GM18867 (cell line): ENCODE data around the gene ZNF23.
"Not testable (repeated sequence)": the region's sequence is repeated elsewhere in the genome, so short reads cannot be mapped to it uniquely, and the experiment has no call there.

ENCODE experiments used
- ATAC-seq: cut with Tn5 transposase; IDR thresholded peaks from one replicate; pipeline ENCODE4 v1.9.1; 2021; ENCODE audit warnings: mild to moderate bottlenecking, moderate library complexity; ENCODE audit not compliant: unreplicated experiment

Gene ZNF23

DNA sequence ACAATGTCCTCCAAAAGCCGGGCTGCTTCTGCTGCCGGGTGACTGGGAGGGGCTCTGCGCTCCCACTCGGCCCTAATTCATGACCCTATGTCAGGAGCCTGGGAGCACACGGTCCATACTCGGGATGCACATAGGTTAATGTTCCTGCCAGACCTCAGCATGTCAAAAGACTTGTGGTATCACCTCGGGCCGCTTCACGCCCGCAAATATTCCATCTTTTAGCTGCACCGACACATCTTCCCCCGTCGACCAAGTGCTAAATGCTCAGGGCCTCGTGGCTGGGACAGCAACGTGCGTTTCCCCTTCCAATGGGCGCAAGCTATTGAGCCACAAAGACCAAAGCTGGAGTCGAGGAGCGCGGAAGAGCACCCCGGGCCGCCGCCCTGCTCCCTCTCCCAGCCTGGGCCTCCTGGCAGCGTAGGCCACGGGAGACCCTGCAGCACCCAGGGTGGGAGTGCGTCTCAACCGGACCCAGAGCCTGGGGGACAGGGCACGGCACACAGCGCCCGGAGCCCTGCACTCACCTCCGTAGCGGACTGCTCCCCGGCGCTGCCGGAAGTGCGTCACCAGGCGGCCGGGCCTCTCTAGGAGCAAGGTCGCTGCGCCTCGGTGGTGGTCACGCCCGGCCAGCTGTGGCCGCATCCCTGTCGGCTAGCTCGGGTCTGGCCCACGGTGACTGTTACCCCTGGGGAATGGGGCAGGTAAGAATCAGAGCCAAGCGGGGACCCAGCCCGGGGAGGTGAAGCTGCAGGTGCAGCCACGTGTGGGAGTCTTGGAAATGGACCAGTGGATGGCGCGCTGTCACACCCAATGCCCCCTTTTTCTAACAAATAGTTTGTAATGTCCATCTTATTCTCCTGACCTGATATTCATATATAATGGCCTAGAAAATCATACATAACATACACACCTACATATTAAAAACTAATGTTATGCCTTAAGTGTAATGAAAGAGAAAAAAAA, at the start of gene ZNF23:
Gene ZNF23, minus strand, starts transcription at position 562 of the 963 bp plus-strand sequence. CDS start 5,451 bp downstream, outside the sequence.
- peak; percentile 99 for ATAC-seq

DNA sequence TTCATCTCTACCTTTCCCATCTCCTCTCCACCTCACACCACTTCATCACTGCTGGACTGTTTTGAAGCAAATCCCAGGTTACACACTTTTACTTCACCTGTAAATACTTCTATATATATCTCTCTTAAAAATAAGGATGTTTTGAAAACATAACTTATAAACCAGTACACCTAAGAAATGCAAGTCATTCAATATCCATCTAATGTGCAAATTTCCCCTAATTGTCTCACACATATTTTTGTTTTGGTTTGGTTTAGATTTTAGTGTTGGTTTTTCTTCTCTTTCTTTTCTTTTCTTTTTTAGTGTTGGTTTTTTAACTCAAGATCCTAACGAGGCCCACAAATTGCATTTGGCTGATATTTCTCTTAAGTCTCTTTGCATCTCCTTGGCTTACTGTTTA, 45.0 kb upstream of the ZNF23 start:
- no peak for ATAC-seq

DNA sequence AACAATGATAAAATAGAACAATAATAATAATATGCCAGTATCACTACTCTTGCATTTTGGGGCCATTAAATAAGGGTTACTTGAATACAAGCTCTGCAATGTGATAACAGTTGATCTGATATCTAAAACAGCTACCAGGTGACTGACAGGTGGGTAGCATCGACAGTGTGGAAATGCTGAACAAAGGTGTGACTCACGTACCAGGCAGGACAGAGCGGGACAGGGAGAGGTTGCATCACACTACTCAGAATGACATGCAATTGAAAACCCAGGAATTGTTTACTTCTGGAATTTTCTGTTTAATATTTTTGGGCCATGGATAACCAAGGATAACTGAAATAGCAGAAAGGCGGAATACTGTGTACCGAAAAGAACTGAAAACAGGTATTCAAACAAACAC, 42.9 kb upstream of the ZNF23 start:
- ATAC-seq: no peak

DNA sequence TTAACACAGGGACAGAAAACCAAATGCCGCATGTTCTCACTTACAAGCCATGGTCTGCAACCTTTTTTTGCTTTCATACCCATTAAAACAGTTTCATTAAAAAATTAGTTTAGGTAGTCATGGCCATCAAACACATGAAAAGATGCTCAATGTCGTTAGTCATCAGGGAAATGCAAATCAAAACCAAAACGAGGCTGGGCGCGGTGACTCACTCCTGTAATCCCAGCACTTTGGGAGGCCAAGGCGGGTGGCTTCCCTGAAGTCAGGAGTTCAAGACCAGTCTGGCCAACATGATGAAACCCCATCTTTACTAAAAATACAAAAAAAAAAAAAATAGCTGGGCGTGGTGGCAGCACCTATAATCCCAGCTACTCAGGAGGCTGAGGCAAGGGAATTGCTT, 42.0 kb upstream of the ZNF23 start:
- ATAC-seq: not testable (repeated sequence)

DNA sequence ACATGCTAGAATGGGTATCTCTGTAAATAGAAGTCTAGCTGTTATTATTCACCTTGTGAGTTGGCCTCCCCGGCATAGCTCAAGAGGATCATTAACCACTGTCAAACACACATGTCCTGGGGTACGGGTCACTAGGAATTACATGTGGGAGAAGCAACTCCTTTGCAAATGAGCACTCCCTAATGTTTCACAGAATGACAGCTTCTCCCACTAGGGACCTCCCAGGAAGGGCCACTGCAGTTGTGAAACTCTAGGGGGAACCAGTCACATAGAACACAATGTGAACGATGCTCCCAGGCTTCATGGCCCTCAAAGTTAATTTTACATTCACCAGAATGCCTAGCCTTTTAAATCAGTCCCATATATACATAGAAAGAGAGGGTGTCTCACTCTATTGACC, 39.5 kb upstream of the ZNF23 start:
- ATAC-seq: no peak

DNA sequence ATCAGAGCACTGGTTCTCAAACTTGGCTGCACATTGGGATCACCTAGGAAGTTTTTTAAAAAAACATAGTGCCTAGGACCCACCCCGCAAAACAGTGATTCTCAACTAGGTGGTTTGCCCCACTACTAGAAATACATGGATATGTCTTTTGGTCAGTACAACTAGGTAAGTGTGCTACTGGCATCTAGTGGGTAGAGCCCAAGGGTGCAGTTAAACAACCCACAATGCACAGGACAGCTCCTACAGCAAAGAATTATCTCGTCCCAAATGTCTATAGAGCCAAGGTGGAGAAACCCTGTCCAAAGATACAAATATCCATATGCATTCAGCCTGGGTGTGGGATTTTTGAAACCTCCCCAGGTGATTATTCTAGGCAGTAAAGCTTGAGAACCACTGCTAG, 38.9 kb upstream of the ZNF23 start:
- no peak for ATAC-seq

DNA sequence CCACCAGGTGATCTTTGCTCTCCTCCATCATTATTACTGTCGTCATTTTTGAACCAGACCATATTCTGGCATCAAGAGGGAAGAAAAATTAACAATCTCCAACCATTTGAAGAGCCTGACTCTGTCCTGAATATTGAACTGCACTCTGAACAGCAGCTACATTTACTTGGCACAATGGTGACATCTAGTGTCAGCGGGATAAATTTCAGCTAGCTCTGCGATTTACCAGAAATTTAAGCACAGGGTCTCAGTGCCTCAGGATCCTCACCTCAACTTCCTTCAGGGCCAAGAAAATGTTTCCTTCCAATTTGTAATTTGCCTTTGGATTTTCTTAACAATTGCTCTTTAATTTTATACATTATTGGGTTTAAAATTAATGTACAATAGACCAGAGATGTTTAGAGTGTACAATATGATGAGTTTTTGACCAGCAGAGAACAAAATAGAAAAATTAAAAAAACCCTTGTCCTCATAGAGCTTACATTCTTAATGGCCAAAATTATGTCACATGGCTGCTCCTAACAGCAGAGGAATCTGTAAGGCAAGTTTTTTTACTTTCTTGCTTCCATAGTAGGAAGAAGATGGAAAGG, 37.8 kb upstream of the ZNF23 start:
- no peak for ATAC-seq

DNA sequence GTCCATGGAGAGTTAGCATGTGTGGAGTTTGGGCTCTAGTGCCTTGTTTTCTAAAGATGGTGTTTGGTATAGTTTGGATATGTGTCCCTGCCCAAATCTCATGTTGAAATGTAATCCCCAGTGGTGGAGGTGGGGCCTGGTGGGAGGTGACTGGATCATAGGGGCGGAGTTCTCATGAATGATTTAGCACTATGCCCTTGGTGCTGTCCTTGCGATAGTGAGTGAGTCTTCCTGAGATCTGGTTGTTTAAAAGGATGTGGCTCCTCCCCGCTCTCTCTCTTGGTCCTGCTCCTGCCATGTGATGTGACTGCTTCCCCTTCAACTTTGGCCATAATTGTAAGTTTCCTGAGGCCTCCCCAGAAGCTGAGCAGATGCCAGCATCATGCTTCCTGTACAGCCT, 36.0 kb upstream of the ZNF23 start:
- ATAC-seq: no peak

DNA sequence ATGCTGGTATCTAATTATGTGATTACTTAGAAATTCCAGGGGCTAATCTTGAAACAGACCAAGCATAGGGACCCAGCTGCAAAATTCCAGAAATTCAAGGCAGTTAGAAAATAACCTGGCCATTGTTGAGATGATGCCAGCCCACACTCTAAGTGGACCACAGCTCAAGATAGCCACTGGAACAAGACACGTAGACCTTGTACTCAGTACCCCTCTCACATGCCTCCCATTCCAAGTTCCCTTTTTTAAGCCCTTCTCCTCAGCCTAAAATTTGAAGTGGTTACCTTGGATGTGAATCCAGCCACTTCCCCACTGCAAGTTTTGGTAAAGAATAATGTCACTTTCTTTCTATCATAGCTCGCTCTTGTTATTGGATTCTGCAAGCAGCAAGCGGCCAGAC, 31.2 kb upstream of the ZNF23 start:
- no peak for ATAC-seq

DNA sequence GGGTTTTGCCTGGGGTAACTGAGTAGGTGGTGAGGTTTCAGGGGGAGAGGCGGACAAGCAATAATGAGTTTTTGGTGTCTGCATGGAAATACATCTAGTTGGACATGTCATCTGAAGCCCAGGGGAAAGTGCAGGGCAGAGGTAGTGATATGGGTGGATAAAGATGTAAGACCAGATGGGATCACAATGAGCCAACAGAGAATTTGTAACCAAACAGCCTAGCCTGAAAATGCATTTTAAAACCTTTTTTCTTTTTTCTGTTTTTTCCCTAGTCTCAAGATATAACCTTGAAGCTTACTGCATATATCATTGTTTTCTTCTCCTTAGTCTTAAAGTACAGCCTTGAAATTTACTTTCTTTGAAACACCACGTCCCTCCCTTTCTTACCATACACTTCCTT, 30.7 kb upstream of the ZNF23 start:
- ATAC-seq: no peak

DNA sequence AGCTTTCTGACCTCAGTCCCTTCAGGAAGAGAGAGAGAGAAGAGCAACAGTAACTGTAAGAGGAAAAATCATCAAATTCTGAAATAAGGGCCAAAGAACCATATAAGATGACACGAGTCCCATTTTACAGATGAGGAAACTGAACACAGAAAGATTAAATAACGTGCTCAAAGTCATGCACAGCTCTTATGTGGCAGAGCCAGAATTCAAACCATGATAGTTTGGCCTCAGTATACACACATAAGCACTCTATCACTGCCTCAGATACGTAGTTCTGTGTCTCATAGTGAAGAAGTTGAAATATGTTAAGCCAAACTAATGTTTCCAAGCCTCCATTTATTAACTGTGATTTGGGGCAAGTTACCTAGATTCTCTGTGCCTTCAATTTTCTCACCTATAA, 29.0 kb upstream of the ZNF23 start:
- ATAC-seq: no peak

DNA sequence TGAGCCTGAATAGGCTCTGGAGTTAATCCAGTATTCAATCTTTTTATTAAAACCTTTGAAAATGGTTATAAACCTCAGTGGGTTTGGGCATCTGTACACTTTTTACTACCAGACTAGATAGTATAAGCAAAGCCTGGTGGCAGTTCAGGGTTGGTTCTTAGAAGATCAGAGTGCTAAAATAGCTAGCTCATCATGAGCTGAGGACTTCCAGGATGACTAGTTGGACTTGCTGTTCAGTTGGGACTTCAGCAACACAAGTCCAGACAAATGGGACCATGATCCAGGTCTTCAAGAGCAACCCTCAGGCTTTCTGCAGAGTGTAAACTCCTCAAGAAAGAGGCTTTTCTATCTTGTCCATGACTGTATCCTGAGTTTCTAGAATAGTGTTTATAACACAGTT, 28.3 kb upstream of the ZNF23 start:
- ATAC-seq: no peak

DNA sequence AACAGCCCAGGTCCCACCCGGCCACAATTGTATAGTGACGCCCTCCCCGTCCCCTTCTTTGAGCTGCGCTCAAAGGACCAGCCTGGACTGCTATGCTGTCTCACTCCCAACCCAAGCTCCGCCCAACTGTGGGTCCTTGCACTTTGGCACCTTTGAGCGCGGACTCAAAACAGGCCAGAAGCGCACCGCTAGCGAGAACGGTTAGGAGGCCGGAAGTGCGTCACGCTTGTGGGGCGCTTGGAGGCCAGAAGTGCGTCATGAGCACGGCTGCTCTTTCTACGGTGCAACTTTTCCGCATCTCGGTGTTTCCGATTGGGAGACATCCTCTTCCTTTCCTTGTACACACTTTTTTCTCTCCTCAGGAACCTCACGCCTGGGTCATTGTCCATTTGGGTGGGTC, 27.1 kb upstream of the ZNF23 start, which contains the start of gene ZNF19:
Gene ZNF19, minus strand, starts transcription at position 203 of the 400 bp plus-strand sequence. CDS start 7,210 bp downstream, outside the sequence.
- no peak for ATAC-seq

DNA sequence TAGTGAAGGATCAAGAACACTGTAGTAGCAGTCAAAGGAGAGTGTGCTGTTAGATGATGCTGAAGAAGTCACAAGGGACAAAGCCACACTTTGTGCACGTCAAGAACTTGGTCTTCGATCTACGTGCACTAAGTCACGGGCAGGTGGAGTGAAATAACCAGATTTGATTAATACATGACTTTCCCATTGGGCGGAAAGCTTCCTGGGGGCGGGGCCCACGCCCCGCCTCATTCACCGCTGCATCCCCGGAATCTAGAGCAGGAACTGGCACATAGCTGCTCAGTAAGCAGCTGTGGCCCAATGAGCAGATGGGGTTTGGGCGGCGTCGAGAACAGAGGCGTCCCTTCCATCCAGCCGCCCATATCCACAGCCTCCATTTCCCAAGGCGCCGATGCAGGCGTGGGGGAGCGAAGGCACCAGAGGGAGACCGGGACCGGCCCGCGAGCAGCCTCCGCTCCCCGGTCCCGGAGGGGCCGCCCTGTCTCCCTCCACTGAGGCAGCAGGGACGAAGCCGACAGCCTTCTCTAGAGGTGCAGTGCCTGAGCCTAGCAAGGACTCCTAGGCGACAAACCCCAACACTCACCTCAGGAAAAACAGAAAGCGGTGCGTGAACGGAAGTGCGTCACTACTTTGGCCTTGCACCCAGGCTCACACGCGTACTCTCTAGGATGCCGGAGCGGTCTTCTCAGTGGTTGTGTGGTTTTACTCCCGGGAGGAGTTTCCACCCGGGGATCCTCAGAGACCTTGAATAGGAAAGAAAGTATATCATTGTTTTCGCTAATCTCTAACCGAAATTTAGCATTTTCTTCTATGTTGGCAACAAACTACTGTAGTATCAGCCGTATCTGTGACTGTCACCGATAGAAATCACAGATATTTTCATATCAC, 22.2 kb upstream of the ZNF23 start:
- ATAC-seq: peak; percentile 88

DNA sequence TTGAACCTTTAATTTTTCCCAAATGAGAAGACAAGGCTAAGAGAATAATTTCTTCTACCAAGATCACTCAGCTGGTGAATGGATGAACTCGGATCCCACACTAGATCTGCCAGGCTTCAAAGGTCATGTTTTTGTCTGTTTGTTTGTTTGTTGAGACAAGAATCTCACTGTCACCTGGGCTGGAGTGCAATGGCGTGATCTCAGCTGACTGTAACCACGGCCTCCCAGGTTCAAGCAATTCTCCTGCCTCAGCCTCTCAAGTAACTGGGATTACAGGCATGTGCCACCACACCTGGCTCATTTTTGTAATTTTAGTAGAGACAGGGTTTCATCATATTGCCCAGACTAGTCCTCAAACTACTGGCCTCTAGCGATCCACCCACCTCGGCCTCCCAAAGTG, 20.5 kb upstream of the ZNF23 start:
- no peak for ATAC-seq

DNA sequence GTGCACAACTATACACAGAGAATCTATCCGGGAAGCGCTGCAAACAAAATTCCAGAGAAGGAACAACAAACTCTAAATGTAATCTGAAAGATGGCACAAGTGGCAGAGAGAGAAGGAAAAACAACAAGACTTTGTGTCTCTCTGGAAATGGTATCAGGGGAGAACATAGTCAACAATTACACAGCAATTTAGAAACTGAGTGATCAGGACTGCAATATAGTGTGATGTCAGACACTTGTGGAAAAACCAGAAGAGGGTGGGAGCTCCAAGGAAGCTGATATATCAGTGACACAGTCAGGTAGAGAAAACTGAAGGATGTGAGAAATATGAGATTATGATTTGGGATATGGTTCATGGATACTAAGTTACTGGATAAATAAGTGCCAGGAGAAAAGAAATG, 18.9 kb upstream of the ZNF23 start:
- no peak for ATAC-seq

DNA sequence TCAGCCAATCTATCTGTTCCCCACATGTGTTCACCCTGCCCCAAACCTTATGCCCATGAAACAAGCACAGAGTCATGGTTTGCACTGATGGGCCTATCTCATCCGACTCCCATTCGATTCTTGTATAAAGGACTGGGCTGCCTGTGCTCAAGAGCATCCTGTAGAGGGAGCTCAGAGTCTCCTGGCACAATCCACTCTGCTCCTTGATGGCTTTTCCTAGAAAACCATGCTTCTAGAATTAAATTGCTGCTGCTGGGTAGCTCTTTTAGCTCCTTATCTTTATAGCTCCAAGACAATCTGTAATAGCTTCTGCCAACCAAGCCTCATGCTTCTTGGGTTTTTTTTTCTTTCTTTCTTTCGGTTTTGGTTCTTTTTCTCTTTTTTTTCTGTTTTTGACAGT, 17.4 kb upstream of the ZNF23 start:
- ATAC-seq: no peak

DNA sequence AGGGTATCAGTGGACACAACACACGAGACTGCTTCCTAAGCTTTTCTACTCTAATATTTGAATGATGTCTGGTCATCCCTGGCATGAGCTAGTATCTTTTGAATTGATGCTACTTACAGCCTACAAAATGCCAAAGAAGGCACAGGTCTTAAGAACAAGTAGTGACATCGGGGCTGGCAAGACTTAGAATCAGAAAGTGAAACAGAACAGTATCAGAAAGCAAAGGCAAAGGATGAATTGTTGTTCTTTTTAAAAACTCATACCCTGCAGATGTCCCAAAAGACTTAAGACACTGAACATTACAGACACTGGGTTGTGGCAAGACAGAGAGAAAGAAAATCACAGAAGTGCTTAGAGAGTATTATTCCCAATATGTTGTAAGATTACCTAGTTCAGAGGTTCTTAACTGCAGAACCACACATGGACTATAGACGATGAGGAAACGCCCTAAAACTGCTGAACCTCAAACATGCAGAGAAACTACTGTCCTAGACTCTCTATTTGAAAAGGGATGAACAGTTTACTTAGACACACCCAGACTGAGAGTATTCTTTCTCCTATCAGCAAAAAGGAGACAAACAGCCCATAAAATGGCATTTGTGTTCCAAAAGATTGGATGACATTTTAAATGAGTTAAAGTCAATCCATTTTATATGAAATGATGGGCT, 14.5 kb upstream of the ZNF23 start:
- ATAC-seq: no peak

DNA sequence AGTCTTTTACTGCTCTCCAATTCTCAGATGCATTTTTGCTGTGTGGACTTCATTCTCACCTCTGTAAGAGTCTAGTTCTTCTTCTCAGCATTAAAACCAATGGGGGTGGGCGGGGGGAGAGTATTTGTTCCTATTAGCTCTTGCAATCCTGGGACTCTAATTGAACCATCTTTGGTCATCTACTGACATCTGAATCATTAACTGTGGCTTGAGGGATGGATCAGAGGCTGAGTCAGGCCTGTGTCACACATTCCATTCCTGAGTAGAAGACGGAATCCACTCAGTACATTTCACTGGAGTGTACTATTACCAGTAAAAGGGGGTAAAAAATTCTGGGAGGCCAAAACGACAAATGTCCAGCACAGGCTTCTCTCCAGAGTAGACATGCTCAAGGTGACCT, 12.8 kb upstream of the ZNF23 start:
- no peak for ATAC-seq

DNA sequence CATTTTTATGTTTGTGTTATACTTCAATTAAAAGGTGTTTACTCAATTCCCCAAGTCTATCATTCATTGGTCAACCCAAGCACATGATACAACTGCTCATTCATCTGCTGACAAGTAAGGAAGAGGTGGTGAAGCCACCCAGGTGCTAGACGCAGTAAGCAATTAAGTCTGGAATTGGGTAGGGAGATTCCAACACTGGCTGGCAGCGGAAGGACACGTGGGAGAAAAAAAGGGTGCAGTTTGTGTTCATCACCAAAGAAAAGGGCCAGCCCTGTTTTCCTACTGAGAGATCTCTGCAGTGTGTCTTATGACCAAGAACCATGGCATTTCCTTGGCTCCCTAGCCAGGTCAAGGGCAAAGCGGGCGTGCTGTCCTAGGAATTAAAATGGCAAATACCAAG, 11.8 kb upstream of the ZNF23 start:
- no peak for ATAC-seq

DNA sequence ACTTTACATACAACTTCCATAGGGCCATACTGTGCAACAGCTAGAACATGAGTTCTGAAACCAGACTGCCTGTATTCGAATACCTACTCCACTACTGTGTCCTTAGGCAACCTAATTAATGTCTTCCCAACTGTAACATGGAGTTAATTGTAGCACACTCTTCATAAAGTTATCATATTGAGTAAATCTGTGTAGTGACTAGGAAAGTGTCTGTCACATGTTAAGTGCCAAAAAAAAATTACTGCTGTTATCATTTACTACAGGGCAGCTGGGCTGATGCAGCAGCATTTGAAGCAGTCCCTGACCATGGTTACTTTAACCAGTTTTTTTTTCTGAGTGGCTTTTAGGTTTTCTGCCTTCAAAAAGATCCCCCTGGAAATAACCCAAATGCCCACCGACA, 10.9 kb upstream of the ZNF23 start:
- ATAC-seq: no peak
